NCI-H1417 treated with DMSO at 0.1 percent for 48 hours (cell line): Measurements from ENCODE around the gene ZSCAN26.
A peak's percentile ranks its signal among the peaks of the same experiment; 100 is the strongest.

Source experiments
- DNase-seq: peaks from one replicate; lab custom pipeline; 2025; lab: John Stamatoyannopoulos, UW

The ZSCAN26 gene

GRCh38 chr6:28266962-28267694, at the start of gene ZSCAN26:
TSS of gene ZSCAN26 (plus strand) at chr6:28267143. CDS start at chr6:28271920, 4,777 bp downstream.
- peak; percentile 27 for DNase-seq

- DNase-seq, result no peak
Observed at GRCh38 chr6:28217890-28218289, 49.1 kb upstream of the ZSCAN26 start.

DNA sequence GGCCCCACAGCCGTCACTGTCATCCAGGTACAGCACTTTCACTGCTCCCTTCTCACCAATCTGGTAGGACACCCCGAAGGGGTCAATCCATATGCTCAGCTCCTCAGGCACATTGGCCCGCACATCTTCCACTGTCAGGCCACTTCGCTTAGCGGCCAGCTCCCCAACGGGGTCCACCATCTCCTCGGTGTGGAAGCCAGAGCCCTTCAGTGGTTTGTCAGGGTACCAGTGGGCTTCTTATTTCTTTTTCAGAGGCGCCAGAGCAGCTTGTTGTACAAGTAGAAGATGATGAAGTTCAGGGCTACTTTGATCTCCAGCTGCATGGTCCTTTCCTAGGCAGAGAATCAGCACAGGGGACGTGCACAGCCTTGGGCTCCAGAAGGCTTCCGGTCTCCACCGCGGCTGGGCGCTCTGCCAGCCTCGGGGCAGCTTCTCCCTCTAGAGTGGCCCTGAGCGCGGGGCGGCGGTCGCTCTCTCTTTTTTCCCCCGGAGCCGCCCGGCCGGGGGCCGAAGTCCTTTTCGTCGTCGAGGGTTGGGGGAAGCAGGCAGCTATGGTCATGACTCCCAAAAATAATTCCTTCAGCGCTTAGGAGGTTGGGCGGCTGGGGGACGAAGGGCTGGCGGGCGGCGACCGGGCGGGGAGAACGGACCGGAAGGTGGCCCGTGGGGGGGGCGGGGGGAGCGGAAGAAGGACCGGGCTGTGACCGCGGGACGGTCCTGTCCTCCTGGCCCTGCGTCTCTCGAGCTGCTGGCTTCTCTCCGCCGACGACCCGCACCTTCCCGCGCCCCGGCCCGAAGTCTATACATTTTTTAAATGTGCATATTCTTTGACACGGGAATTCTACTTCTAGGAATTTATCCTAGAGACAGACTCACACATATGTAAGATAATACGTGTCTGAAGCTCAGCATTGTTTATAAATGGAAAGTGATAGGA, 48.4 kb upstream of the ZSCAN26 start:
- DNase-seq, result no peak

DNA sequence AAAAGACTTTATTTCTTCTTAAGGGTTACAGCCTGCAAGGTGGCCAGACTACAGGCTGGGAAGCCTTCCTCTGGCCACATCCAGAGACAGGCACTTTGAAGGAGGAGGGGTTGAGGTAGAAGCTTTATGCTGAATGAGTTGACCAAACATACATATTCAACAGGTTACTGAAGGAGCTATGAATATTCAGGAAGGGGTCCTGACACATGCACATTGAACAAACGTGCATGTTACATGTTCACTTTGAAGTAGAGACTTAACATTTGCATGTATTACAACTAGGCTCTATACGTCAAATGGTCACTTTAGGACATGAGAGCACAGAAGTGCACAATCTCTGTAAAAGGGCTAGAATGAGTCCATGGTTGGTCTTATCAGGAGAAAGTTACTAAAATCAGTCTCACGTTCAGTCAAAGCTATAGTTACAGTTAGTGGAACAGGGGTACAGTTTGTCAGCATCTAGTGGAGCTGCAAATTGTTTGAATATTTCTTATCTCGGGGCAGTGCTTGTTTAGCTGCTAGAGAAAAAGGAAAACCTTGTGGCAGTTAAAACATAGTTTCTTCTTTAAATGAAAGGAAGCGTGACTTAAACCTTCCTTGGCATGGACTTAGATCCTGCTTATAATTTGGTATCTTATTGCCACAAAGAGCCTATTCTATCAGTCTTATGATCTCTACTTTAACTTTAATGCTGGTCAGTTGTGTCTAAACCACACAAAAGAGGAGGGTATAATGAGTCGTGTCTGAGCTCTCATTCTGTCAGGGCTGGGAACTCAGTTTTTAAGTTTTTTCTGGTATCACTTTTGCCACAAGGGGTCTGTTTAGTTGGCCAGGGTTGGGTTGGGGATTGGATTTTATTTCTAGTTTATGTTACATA, 46.4 kb upstream of the ZSCAN26 start:
- DNase-seq, result no peak

- DNase-seq, result no peak
Observed at GRCh38 chr6:28224131-28225055, 42.5 kb upstream of the ZSCAN26 start.

GRCh38 chr6:28225056-28225834, 41.7 kb upstream of the ZSCAN26 start, which contains the start of gene ZSCAN9:
TSS of gene ZSCAN9 (plus strand) at chr6:28225275. CDS start at chr6:28227085, 1,810 bp downstream.
- DNase-seq, result peak; percentile 31

- DNase-seq, result no peak
Observed at GRCh38 chr6:28226460-28226859, 40.5 kb upstream of the ZSCAN26 start.

- no peak for DNase-seq
Observed at GRCh38 chr6:28232785-28233184, 34.2 kb upstream of the ZSCAN26 start.

DNA sequence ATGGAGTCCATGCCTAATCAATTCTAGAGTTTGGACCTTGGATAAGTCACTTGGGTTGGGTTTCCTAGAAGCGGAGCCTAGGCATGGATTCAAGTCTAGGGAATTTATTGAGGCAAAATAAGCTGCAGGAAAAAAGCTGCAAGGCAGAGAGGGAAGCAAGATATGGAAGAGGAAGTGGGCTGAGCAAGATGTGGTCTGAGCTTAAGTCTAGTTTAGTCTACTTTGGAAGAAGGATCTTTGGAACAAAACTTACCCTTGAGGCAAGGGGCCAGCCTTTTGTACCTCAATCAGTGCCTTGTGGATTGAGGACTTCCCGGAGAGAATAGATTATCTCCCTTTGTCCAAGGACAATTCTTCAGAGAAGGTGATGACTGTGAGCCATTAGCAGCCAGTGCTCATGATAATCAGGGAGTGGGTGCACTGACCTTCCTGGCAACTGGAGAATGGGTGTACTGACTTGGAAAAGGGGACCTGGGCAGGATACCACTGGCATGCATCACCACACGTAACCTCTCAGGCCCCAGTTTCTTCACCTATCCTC, 31.0 kb upstream of the ZSCAN26 start:
- DNase-seq, result no peak

- DNase-seq, result no peak
Observed at GRCh38 chr6:28239636-28240035, 27.3 kb upstream of the ZSCAN26 start.

DNA sequence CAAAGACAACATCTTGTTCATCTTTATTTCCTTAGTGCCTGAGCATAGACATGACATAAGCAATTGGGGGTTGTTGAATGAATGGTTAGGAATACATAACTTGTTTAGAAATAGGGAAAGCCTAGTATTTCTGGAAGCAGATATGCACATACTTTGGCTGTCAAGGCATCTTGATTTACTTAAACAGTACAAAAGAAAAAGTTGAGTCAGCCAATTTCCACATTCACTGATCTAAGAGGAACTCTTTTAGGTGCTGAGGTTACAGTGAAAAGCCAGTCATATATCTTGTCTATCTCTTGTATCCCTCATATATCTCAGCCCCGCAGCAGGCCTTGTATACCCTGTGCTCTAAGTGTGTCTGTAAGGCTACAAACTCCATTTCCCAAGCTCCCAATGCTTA, 26.5 kb upstream of the ZSCAN26 start:
- DNase-seq, result no peak

DNA sequence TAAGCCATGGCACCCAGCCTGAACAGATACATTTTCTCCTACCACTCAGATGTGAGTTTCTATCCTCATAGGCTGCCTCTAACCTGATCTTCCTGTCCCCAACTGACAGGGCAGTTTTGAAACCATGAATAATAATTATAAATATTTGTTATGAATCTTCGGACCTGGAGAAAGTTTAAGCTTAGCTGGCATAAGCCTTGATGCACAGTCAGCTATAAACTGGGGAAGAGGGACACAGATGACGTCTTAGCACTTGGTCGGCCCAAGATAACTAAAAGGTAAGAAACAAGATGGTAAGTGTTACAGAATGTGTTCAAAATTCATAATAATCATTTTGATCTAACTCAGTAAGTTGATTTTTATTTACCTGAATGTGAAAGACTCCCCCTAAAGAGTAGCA, 23.0 kb upstream of the ZSCAN26 start:
- DNase-seq, result no peak

DNA sequence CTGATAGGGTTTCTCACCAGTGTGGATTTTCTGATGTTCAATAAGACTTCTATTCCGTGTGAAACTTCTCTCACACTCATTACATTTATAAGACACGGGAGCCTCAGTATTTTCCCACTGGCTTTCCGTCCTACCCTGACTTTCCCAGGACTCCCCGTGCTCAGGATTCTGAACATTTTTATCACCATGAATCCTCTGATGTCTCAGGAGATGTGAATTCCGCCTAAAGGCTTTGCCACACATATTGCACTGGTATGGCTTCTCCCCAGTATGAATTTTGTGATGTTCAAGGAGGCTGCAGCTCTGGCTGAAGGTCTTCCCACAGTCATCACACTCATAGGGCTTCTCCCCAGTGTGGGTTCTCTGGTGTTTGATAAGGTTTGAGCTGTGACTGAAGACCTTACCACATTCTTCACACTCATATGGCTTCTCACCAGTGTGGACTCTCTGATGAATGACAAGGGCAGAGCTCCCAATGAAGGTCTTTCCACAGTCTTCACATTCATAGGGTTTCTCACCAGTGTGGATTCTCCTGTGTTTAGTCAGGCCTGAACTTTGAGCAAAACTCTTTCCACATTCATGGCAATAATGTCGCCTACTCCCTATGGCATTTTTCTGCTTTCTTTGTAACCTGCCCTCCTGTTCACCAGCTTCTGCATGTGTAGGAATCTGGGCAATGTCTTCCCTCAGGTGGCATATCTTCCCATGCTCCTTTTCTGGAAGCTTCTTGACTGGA, 21.6 kb upstream of the ZSCAN26 start:
- DNase-seq, result no peak

GRCh38 chr6:28248916-28249315, 18.0 kb upstream of the ZSCAN26 start:
- no peak for DNase-seq

DNA sequence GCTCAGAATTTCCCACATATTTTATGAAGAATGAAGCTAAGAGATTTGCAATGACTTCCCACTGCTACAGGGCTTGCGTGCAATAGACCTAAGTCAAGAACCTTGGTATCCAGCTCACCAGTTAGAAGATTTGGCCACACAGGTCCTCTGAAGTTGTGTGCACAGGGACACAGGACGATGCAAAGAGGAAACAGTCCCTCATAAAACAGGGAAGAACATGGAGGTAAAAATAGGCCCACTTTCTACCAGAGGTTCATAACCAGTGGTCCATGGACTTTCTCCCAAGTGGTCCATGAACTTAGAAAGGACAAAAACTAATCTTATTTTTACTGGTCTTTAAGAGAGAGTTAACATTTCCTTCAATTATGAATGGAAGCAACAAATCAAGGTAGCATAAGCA, 16.2 kb upstream of the ZSCAN26 start:
- no peak for DNase-seq

DNA sequence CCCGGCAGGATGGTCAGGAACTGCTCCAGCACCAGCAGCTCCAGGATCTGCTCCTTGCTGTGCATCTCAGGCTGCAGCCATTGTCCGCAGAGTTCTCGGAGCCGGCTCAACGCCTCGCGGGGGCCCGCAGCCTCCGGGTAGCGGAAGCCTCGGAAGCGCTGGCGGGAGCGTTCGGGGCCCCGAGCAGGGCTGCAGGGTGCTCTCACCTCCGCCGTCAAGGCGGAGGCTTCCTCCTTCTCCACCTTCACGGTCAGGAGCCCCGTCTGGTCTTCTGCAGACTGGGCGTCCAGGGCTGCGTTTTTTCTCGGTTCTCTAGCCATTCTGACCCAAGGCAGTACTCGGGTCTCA, 15.3 kb upstream of the ZSCAN26 start:
- no peak for DNase-seq

GRCh38 chr6:28252009-28252975, 14.7 kb upstream of the ZSCAN26 start, which contains the start of gene ZKSCAN4:
TSS of gene ZKSCAN4 (minus strand) at chr6:28252269. CDS start at chr6:28251980, 289 bp downstream.
- peak; percentile 24 for DNase-seq

DNA sequence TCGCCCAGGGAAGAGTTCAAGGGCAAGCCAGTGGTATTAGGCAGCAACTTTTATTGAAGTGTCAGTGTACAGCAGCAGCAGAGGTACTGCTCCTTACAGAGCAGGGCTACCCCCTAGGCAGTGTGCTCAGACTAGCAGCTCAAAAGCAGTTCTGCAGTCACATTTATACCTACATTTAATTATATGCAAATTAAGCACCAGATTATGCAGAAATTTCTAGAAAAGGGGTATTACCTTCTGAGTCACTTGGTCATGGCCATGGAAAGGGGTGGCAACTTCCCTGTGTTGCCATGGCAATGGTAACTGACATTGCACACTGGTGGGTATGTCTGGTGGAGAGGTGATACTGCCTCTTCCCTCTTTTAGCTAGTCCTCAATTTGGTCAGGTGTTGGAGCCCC, 12.8 kb upstream of the ZSCAN26 start:
- DNase-seq, result no peak
